Mucosa of rectum (tissue), 2 donors: ENCODE results near the gene RAF1.

Experiments
- H3K27ac ChIP-seq, 2 donors: one replicate each; pipeline ENCODE4 v1.7.0; 2013; ENCODE audit warnings: inconsistent platforms in 2 of 2, low read depth in 2 of 2, low read length in 2 of 2
- H3K27me3 ChIP-seq, 2 donors: one replicate each; pipeline ENCODE4 v1.7.0; 2013; ENCODE audit warnings: low read length in 2 of 2; ENCODE audit not compliant: control insufficient read depth in 2 of 2, insufficient read depth in 2 of 2
- H3K36me3 ChIP-seq, 2 donors: one replicate each; pipeline ENCODE4 v1.7.0; 2013; ENCODE audit warnings: low read length in 2 of 2; ENCODE audit not compliant: control insufficient read depth in 2 of 2, insufficient read depth in 2 of 2
- H3K4me1 ChIP-seq, 2 donors: one replicate each; pipeline ENCODE4 v1.7.0; 2013; ENCODE audit warnings: low read length in 2 of 2, mild to moderate bottlenecking in 1 of 2; ENCODE audit not compliant: control insufficient read depth in 2 of 2, insufficient read depth in 2 of 2
- H3K4me3 ChIP-seq, 2 donors: one replicate each; pipeline ENCODE4 v1.7.0; 2013; ENCODE audit warnings: low read length in 2 of 2
- H3K9ac ChIP-seq, 2 donors: one replicate each; pipeline ENCODE4 v1.7.0; 2013; ENCODE audit warnings: low read length in 2 of 2, low read depth in 1 of 2, mild to moderate bottlenecking in 1 of 2
- H3K9me3 ChIP-seq, 2 donors: one replicate each; pipeline ENCODE4 v1.7.0; 2013; ENCODE audit warnings: low read length in 2 of 2; ENCODE audit not compliant: control insufficient read depth in 2 of 2
- donor health status: healthy.
- donor health status: Normal muscosa, but diverticular disease.

The RAF1 gene

GRCh38 chr3:12608376-12608775 is 55.5 kb downstream of the RAF1 start:
- H3K4me1 ChIP-seq: no peaks in the 10 kb centered on the region
- no peak overlapping the region for H3K27ac ChIP-seq
- H3K9me3 ChIP-seq: no peaks in the 10 kb centered on the region
- H3K4me3 ChIP-seq: no peak overlapping the region
- H3K9ac ChIP-seq: no peak overlapping the region
- peaks cover 23 to 57% of the 10 kb centered on the region in 2 donors for H3K36me3 ChIP-seq
- no peaks in the 10 kb centered on the region for H3K27me3 ChIP-seq

- Histone ChIP-seq H3K27ac (no peak overlapping the region), H3K9me3 (no peaks in the 10 kb centered on the region), H3K9ac (no peak overlapping the region), H3K27me3 (no peaks in the 10 kb centered on the region), H3K4me1 (no peaks in the 10 kb centered on the region), H3K4me3 (no peak overlapping the region), H3K36me3 (peaks cover 43 to 59% of the 10 kb centered on the region in 2 donors)
These were observed 59.9 kb downstream of the RAF1 start for GRCh38 chr3:12603969-12604368.

DNA sequence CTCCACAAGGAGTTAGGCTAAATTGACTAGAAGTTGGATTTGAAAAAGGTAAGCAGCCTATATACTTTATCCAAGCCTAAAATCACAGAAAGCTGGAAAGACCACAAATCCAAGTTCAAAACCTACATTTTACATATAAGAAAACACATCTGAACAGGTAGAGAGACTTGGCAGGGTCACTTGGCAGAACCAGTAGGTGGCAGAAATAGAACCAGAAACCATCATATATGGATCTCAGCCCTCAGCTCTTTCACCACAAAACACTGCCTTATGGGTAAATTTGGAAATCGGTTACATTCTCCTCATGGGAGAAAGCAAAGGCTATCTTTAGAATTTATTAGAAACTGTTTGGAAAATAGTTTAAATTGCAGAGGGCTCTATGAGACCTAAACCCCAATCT is 62.8 kb downstream of the RAF1 start:
- H3K9me3 ChIP-seq: no peaks in the 10 kb centered on the region
- H3K9ac ChIP-seq: no peak overlapping the region
- no peaks in the 10 kb centered on the region for H3K27me3 ChIP-seq
- H3K36me3 ChIP-seq: peaks cover 56 to 58% of the 10 kb centered on the region in 2 donors
- H3K4me1 ChIP-seq: no peaks in the 10 kb centered on the region
- H3K27ac ChIP-seq: no peak overlapping the region
- H3K4me3 ChIP-seq: no peak overlapping the region

GRCh38 chr3:12598890-12599289 is 65.0 kb downstream of the RAF1 start:
- Histone ChIP-seq H3K9me3 (no peaks in the 10 kb centered on the region), H3K36me3 (peaks cover 59 to 69% of the 10 kb centered on the region in 2 donors), H3K4me3 (no peak overlapping the region), H3K27ac (no peak overlapping the region), H3K9ac (no peak overlapping the region), H3K27me3 (no peaks in the 10 kb centered on the region), H3K4me1 (no peaks in the 10 kb centered on the region)

DNA sequence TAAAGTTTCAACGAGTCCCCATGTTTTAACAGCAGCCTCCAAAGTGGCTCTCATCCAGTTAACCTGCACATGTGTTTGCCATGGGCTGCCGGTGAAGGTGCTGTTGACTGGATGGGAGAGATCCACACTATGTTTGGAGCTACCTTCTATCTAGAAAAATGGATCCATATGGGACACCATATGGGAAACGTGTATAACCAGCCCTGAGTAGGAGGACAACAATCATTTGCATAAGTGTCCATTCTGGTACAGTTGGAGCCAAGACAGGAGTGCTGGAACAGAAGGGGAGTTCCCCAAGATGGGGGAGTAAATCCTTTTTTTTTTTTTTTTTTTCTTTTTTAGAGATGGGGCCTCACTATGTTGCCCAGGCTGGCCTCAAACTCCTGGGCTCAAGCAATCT is 70.4 kb downstream of the RAF1 start:
- Histone ChIP-seq H3K4me3 (no peak overlapping the region), H3K27me3 (no peaks in the 10 kb centered on the region), H3K9me3 (no peaks in the 10 kb centered on the region), H3K9ac (no peak overlapping the region), H3K27ac (no peak overlapping the region), H3K36me3 (peaks cover 63 to 73% of the 10 kb centered on the region in 2 donors), H3K4me1 (no peaks in the 10 kb centered on the region)

DNA sequence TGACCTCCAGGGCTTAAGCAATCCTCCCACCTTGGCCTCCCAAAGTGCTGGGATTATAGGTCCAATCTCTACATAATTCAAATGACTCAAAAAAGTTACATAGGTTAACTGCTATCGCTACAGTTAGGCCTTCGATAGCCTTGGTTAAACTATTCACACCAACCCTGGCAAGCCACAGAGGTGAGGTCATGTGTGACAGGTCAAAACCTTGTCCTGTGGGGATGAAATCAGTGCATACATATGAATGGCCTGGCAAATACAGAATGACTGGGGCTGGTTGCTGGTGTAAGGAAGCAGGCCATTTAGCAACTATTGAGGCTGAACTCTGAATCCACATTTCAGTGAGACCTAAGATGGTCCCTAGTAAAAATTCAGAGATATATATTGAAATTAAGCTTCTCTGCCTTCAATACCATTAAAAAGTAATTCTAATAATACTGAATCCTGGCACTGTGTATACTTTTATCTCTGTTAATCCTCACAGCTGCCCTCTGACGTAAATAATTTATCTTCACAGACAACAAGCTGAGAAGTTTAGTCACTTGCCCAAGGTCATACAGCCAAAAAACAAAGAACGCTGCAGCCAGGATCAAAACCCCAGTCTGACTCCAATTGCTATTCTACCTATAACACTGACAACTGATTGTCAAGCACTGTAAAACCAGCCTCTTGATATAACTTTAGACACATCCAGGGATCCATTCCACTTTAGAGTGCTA is 71.8 kb downstream of the RAF1 start:
- H3K4me3 ChIP-seq: no peak overlapping the region
- H3K36me3 ChIP-seq: peaks cover 64 to 70% of the 10 kb centered on the region in 2 donors
- no peak overlapping the region for H3K27ac ChIP-seq
- no peaks in the 10 kb centered on the region for H3K9me3 ChIP-seq
- H3K9ac ChIP-seq: no peak overlapping the region
- H3K4me1 ChIP-seq: no peaks in the 10 kb centered on the region
- H3K27me3 ChIP-seq: no peaks in the 10 kb centered on the region

DNA sequence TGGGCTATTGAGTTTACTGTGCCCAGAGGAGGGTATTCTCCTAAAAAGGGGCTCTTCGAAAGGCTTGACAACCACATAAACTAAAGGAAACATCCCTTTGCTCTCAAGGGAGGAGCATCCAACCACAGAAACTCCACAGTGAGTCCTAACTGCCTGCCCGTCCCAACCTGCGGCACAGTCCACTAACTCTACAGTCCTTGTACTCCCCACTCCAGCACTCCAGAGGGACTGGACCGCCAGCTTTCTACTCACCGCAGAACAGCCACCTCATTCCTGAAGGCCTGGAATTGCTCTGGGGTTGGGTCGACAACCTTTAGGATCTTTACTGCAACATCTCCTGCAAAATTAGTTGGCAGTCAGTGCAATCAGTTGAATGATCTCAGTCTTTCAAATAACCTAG is 72.5 kb downstream of the RAF1 start:
- Histone ChIP-seq H3K9me3 (no peaks in the 10 kb centered on the region), H3K9ac (no peak overlapping the region), H3K4me1 (no peaks in the 10 kb centered on the region), H3K27me3 (no peaks in the 10 kb centered on the region), H3K36me3 (peaks cover 66 to 71% of the 10 kb centered on the region in 2 donors), H3K4me3 (no peak overlapping the region), H3K27ac (no peak overlapping the region)

- Histone ChIP-seq H3K4me3 (no peak overlapping the region), H3K36me3 (peaks cover 73 to 75% of the 10 kb centered on the region in 2 donors), H3K4me1 (no peaks in the 10 kb centered on the region), H3K9ac (no peak overlapping the region), H3K9me3 (no peaks in the 10 kb centered on the region), H3K27ac (no peak overlapping the region), H3K27me3 (no peaks in the 10 kb centered on the region)
These were observed 73.8 kb downstream of the RAF1 start for GRCh38 chr3:12590096-12590495.

DNA sequence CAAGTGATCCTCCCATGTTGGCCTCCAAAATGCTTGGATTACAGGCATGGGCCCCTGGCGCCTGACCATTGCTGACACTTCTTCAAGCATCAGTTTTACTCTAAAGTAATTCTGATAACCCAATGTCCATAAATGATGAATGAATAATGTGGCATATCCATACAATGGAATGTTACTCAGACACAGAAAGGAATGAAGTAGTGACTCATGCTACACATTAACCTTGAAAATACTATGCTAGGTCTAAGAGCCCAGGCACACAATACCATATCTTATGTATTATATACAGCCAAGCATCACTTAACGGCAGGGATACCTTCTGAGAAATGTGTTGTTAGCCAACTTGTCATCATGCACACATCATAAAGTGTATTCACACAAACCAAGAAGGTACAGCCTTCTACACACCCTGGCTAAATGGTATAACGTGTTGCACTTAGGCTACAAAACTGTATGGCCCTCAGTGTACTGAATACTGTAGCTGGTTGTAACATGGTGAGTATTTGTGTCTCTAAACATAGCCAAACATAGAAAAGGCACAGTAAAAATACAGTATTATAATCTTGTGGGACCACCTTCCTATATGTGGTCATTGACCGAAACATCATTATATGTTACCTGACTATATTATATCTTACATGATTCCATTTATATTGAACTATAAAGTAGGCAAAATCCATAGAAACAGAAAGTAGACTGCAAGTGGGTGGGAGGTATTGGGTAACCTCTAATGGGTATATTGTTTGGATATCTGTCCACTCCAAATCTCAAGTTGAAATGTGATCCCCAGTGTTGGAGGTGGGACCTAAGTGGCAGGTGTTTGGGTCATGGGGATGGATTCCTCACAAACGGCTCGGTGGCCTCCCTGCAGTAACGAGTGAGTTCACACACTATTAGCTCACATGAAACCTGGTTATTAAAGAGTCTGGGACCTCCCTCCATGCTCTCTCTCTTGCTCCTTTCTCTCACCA is 75.6 kb downstream of the RAF1 start:
- Histone ChIP-seq H3K9me3 (no peaks in the 10 kb centered on the region), H3K27me3 (no peaks in the 10 kb centered on the region), H3K9ac (no peak overlapping the region), H3K27ac (no peak overlapping the region), H3K36me3 (peaks cover 74 to 79% of the 10 kb centered on the region in 2 donors), H3K4me3 (no peak overlapping the region), H3K4me1 (no peaks in the 10 kb centered on the region)

DNA sequence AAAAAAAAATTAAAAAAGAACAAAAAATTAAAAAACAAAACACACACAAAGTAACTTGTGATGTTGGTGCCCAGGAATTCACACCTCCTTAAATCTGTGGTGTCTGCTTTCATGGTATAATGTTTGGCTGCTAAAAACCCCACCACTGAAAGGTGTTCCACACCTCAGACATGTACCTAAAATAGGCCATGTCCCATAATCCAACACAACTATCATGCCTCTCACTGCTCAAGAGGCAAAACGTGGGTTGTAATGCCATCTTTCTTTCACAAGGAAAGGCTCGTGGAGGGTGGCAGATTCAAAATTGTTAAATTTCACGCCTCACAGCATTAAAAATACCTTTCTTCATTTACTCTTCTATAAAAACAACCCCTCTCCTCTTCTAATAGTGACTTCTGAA is 77.5 kb downstream of the RAF1 start:
- no peak overlapping the region for H3K4me3 ChIP-seq
- H3K9me3 ChIP-seq: no peaks in the 10 kb centered on the region
- no peaks in the 10 kb centered on the region for H3K27me3 ChIP-seq
- H3K27ac ChIP-seq: no peak overlapping the region
- peaks cover 82 to 86% of the 10 kb centered on the region in 2 donors for H3K36me3 ChIP-seq
- H3K9ac ChIP-seq: no peak overlapping the region
- no peaks in the 10 kb centered on the region for H3K4me1 ChIP-seq
